Occipital lobe (tissue), 2 donors: ENCODE data around the gene B4GALT7. TPM values are rescaled to one million over a fixed set of nuclear protein-coding genes. Genes with fewer than 3 reads are reported as not detected.
"Not testable (repeated sequence)": the region's sequence is repeated elsewhere in the genome, so short reads cannot be mapped to it uniquely, and the experiment has no call there.

Experiments
- DNase-seq: peaks from one replicate; lab custom pipeline; 2025; lab: John Stamatoyannopoulos, UW
- total RNA-seq: library from RNA; depleted of rRNA; stranded (reverse); fragments of >200 nt; gene quantifications from one replicate; pipeline ENCODE4 v1.2.3, GENCODE V29; 2014

Gene B4GALT7
- total RNA-seq, 1 donor from 2014 or later = 15.8 TPM

DNA sequence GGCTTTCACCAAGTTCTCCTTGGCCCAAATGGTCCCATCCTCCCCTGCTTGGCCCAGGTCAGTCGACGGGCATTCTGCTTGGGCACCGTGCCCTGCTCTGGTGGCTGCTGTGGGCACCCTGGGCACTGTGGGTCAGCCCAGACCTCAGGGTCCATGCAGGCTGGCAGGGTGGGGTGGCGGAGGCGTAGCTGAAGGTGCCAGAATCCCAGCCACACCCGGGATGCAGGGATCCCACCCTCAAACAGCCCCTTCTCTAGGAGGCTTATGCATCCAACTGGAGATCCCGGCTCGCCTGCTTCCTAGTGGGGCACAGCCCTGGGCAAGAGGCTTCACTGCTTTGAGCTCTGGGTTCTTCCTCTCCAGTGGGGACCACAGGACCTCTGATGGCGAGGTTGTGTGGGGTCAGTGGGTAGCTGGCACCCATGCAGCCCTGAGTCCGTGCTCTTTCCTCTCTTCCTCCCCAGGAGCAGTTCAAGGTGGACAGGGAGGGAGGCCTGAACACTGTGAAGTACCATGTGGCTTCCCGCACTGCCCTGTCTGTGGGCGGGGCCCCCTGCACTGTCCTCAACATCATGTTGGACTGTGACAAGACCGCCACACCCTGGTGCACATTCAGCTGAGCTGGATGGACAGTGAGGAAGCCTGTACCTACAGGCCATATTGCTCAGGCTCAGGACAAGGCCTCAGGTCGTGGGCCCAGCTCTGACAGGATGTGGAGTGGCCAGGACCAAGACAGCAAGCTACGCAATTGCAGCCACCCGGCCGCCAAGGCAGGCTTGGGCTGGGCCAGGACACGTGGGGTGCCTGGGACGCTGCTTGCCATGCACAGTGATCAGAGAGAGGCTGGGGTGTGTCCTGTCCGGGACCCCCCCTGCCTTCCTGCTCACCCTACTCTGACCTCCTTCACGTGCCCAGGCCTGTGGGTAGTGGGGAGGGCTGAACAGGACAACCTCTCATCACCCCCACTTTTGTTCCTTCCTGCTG is 9.4 kb downstream of the B4GALT7 start:
- DNase-seq = no peak

DNA sequence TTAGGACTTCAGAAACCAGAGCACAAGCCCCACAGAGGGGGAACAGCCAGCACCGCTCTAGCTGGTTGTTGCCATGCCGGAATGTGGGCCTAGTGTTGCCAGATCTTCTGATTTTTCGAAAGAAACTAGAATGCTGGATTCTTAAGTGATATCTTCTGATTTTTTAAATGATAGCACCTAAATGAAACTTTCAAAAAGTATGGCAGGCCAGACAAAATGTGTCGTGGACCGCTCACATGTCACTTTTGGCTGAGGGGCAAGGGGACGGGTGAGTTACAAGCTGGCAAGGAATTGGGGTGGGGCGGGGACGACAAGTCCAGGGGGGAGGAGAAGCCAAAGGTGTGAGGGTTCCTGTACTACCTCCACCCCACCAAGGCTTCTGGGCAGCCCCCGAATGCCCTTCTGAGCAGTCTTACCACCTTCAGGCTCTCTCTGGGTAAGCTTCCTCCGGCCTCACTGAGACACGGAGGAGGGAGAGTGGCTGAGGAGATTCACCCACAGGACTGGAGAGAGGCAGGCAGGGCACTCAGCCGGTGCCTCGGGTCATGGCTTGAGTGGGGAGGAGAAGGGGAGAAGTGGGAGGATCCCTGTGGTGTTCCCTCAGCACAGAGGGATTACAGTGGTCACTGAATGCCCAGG is 10.3 kb downstream of the B4GALT7 start:
- no peak for DNase-seq

DNA sequence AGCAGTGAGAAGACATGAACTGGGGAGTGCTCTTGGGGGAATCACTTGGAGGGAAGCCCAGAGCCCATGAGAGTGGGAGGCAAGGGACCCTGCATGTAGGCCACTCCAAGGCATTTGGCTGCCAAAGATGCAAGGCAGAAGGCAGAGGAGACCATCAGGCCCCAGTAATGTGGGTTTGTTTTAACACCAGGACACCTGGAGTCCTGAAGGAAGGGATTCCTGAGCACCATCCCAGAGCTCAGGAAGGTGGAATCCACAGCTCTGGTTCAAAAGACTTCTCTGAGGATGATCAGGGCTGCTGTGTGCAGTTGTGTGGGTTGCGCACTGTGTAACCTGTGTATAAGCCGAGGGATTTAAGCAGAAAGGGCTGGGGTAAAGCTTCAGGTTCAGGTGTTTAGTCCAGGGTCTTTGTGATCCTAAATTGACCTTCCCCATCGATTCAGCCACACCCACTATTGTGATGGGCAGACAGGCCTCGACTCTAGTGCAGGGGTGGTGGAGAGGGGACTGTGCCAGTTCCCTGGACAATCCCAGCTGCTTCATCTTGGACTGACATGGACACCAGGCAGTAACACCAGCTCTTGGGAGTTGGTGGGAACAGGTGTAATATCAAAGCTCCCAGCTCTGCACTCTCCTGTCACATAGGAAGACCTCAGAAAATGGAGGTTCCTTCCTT is 11.0 kb downstream of the B4GALT7 start:
- no peak for DNase-seq

DNA sequence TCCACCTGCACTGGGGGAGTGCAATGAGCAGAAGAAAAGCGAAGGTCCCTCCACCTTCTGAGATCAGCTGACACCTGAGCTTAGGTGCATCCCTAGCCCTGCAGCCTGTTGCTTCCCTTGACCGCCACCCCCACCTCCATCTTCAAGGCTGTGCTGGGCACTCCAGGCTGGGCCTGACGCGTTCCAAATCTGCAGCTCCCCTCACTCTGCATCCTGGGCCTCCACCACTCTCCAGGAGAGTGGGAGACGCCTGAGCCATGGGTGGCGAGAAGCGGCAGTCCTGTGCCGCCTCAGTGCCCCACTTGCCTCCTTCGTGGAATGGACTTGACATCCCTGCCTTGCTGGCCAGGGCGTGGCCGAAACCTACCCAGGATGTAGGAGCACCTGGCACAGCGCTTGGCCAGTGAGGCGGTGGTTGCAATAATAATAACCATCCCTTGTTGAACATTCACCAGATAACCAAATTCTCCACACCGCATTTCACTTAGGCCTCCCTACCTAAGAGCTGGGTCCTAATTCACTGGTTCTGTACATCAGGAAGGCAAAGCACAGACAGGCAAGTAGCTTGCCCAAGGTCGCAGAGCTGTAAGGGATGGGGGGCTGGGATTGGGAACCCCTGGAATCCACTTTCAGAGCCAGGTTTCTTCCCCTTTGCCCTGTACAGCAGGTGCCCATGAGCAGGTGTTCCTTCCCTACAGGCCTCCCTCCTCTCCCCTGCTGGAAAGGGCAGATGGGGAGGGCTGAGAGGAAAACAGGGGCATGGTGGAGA is 11.7 kb downstream of the B4GALT7 start:
- DNase-seq = no peak

DNA sequence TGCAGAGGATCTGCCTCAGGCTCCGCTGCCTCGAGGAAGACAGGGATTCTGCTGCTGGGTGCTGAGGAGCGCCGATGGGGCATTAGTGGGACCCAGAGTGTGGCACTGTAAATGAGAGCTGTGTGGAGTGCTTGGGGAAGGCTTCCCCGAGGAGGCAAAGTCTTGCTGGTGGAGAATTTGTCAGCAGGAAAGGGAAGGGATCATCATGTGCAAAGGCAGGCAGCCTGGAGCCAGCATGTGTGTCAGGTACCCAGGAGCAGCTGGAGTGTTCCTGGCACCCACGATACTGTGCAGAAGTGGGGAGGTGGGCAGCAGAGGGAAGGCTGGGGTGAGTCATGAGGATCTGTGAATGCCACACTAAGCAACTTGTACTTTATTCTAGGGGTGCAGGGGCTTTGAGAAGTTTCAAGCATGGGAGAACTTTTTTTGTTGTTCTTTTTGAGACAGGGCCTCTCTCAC is 12.3 kb downstream of the B4GALT7 start:
- no peak for DNase-seq

DNA sequence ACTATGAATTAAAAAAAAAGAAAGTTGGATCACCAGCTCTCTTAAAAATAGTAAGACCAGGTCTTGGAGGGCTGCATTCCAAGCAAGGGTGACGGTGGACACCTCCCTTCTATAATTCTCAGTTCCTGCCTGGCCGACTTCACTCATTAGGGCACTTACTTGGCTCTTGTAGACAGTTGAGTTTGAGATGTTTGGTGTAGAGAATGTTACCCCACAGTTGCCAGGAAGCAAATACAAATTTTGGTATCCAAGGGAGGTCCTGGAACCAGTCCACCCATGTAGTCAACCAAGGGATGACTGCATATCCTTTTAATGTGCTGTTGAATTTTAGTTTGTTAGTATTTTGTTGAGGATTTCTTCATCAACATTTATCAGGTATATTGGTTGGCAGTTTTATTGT is 20.6 kb downstream of the B4GALT7 start:
- DNase-seq = no peak

DNA sequence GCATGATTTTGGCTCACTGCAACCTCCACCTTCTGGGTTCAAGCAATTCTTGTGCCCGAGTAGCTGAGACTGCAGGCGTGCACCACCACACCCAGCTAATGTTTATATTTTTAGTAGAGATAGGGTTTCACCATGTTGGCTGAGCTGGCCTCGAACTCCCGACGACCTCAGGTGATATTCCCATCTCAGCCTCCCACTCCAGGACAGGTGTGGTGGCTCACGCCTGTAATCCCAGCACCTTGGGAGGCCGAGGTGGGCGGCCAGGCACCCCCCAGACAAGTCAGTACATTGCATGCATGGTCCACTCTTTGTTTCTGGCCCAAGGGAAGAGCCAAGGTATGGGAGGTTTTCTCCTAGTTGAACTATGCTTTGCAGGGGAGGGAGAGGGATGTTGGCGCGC is 24.2 kb downstream of the B4GALT7 start:
- not testable (repeated sequence) for DNase-seq

DNA sequence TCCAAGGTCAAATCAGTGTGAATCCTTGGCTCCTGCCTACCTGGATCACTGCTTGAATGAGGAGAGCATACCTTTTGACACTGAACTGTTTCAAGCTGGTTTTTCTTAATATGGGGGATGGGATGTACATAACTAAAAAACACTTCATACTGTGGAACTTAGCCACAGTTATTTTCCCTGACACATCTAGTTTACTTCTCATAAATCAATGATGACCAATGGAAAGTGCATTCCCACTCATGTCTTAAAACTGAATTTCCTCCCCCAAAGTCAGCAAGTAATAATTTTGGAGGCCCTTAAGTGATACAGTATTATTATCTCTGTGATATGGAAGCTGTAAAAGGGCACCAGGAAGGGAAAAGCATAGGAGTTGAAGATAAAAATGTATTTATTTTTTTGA is 30.3 kb downstream of the B4GALT7 start:
- DNase-seq = not testable (repeated sequence)

DNA sequence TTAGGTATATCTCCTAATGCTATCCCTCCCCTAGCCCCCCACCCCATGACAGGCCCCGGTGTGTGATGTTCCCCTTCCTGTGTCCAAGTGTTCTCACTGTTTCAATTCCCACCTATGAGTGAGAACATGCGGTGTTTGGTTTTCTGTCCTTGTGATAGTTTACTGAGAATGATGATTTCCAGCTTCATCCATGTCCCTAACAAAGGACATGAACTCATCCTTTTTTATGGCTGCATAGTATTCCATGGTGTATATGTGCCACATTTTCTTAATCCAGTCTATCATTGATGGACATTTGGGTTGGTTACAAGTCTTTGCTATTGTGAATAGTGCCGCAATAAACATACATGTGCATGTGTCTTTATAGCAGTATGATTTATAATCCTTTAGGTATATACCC is 35.0 kb downstream of the B4GALT7 start:
- not testable (repeated sequence) for DNase-seq

DNA sequence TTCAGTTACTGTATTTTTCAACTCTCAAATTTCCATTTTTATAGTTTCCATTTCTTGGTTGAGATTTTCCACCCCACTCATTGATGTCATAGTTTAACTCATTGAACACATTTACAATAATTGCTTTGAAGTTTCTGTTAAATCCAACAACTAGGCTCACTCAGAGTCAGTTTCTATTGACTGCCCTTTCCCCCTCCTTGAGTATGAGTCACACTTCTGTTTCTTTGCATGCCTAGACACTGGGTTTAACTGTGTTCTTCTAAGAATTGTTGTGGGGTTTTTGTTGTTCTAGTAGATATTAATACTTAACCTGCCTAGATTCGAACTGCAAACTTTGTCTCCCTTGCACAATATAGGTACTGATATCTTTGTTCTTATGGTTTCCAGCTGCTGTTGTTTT is 45.5 kb downstream of the B4GALT7 start:
- not testable (repeated sequence) for DNase-seq

DNA sequence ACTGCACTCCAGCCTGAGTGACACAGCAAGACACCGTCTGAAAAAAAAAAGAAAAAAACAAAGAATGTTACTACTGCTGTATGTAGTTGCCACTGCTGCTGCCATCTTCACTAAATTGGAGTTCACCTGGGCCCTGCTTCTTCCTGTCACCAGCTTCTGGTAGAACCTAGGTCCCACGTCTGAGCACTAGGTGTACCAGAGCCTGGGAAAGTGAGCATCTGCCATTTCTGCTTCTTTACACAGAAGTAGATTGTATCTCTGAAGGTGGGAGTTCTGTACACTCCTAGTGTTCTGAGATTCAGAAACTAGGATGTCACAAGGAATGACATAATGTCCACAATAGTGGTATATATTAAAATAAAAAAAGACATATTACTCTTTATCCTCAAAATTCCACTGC is 51.3 kb downstream of the B4GALT7 start:
- not testable (repeated sequence) for DNase-seq

DNA sequence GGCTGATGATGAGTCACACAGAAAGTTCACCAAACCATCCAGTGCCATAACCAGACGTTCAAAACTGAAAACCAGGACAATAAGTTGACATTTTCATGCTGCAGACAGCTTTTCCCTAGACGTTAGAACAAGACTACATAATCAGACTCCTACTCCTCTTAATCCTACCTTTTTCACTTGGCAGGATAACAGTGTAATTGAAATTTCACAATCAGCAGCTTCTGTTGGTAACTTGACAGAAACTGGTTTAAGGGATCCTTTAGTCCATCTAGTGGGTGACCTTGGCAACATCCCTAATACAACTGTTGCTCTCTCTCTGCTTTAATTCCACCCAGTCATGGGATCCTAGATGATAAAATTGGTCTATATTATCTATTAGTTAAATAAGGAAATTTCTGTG is 57.9 kb downstream of the B4GALT7 start:
- DNase-seq = not testable (repeated sequence)

DNA sequence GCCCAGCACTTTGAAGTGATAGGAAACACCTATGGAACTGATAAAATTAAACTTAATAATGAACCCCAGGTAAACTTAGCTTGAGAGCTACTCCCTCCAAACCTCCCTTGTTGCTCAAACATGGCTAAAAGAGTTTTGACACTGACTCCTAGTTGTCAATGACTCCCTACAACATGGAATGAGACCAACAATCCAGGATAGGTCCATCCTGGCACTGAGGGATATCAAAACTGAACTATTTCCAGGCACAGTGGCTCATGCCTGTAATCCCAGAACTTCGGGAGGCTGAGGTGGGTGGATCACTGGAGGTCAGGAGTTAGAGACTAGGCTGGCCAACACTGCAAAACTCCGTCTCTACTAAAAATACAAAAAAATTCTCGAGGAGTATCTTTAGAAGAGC is 58.6 kb downstream of the B4GALT7 start:
- DNase-seq = not testable (repeated sequence)

Other genes with a start within 250 kb of the B4GALT7 start
- 73.5 TPM for gene LMAN2, start 248.5 kb upstream of the B4GALT7 start, total RNA-seq
- gene RGS14, start 242.2 kb upstream of the B4GALT7 start, total RNA-seq = 4.4 TPM
- not detected for gene SLC34A1, start 215.7 kb upstream of the B4GALT7 start, total RNA-seq
- not detected for gene PFN3, start 199.5 kb upstream of the B4GALT7 start, total RNA-seq
- gene F12, start 190.6 kb upstream of the B4GALT7 start, total RNA-seq = 3.9 TPM
- gene GRK6, start 173.5 kb upstream of the B4GALT7 start, total RNA-seq = 14.0 TPM
- 11.7 TPM for gene PRR7, start 153.3 kb upstream of the B4GALT7 start, total RNA-seq
- 170 TPM for gene DBN1, start 126.5 kb upstream of the B4GALT7 start, total RNA-seq
- gene PDLIM7, start 102.5 kb upstream of the B4GALT7 start, total RNA-seq = 7.8 TPM
- 3.0 TPM for gene DOK3, start 90.3 kb upstream of the B4GALT7 start, total RNA-seq
- 63.5 TPM for gene DDX41, start 83.2 kb upstream of the B4GALT7 start, total RNA-seq
- gene FAM193B, start 45.6 kb upstream of the B4GALT7 start, total RNA-seq = 32.1 TPM
- gene TMED9, start 7.9 kb upstream of the B4GALT7 start, total RNA-seq = 24.6 TPM
- gene FAM153A, start 182.8 kb downstream of the B4GALT7 start, total RNA-seq = 2.8 TPM